GM19043 (cell line): Measurements from ENCODE around the gene DISC1.
"Not testable (repeated sequence)": the region's sequence is repeated elsewhere in the genome, so short reads cannot be mapped to it uniquely, and the experiment has no call there.

ENCODE experiments used
- ATAC-seq: cut with Tn5 transposase; IDR thresholded peaks from one replicate; pipeline ENCODE4 v1.9.1; 2021; ENCODE audit warnings: low read depth; ENCODE audit not compliant: unreplicated experiment

Gene DISC1

DNA sequence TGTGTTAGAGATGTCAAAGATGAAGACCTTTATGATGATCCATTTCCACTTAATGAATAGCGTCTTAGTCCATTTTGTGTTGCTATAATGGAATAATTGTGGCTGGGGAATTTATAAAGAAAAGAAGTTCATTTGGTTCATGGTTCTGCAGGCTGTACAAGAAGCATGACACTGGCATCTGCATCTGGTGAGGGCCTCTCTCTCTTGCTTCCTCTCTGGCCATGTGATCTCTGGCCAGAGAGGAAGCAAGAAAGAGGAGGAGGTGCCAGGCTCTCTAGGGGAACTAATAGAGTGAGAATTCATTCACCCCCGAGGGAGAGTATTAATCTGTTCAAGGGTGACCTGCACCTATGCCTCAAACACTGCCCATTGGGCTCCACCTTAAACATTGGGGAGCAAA is 242.8 kb downstream of the DISC1 start:
- no peak for ATAC-seq

DNA sequence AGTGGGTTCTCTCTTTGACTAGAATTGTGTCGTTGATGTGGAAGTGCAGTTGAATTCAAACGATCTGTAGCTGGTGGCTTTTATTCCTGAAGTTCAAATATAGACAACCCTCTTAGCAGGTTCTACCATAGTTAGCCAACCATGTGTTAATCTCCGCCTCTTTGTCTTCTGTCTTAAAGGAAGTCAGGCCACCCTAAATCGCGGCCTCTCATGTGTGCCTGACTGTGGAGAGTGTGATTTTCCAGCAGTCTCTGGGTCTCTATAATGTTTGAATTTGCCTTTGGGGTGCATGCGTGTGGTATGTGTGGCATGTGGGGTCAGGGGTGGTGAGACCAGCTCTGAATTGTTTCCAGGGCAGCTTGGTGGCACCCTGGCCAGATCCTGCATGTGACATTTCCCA is 244.9 kb downstream of the DISC1 start:
- ATAC-seq = no peak

DNA sequence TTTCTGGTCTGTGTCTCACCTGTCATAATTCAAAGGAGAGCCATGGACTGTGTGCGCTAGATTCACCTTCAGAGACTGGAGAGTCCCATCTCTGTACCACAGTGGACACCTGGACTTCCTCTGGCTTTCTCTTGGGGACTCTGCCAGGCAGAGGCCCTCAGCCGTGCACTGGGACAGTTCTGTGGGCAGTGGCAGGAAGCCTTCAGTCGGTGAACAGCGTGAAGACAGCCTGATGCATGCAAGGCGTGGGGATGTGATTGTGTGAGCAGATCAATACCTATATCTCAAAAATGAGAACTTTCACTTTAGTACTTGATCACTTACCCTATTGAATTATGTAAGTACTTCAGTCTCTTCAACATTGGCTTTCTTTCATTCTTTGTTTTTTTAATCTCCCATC is 245.3 kb downstream of the DISC1 start:
- ATAC-seq = no peak

DNA sequence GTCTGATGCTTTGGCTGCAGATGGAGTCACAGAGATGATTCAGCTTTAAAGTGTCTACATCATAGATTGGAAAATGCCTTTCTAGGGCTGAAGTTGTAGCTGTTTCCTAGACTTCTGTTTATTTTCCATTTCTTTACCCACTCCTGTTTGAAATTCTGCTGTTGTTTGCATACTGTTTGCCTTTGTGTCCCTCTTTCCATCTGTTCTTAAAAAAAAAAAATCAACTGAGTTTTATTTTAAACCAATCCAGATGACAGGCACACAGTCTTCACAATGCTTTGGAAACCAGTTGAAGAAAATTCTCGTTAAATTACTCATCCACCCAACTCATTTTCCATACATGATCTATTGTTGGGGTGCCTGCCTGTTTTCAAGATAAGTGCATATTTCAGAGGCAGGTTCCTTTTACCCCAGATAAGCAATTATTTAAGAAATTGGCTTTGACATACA is 245.9 kb downstream of the DISC1 start:
- ATAC-seq = no peak

DNA sequence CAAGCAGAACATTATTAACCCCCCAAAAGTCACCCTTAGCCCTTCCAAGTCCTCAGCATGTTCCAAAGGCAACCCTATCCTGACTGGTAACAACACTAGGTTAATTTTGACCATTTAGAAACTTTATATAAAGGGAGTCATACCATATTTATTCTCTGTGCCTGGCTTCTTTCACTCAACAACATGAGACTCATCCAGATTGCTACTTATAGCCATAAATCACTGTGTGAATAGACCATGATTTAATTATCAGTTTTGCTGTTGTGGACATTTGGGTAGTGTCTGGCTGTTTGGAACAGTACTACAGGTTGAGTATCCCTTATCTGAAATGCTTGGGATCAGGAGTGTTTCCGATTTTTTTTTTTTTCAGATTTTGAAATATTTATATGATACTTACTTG is 252.1 kb downstream of the DISC1 start:
- ATAC-seq = no peak

DNA sequence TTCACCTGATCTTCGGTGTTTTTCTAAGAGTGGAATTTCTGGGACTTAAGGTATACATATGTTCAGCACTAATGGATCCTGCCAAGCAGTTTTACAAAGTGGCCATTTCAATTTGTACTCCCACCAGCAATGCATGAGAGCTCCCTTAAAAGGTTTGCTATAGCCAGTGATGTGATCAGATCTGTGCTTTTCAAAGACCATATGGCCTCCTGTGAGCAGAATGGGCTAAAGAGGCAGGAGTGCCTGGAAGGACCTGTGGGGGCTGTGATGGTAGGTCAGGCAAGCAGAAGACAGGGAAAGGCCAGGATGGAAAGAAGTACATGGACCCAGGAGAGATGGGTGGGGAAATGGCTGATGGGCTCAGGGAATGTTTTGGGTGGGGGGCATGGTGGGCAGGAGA is 252.7 kb downstream of the DISC1 start:
- ATAC-seq = no peak

DNA sequence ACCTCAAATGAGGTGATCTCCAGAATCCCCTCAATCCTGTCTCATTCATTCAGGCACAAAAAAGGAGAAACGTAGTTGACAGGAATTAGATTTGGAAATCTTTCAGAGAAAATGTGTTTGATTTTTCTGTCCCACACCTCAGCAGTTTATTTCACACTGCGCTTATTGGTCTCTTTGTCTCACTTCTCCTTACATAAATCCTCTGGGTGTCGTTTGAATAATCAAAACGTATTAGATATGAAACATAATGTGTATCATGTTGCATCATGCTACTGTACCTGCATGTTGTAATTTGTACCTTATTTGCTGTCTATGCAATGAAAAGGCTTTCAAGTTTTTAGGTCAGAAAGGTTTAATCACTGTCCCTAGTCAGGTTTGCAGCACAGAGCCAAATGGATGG is 255.7 kb downstream of the DISC1 start:
- no peak for ATAC-seq

DNA sequence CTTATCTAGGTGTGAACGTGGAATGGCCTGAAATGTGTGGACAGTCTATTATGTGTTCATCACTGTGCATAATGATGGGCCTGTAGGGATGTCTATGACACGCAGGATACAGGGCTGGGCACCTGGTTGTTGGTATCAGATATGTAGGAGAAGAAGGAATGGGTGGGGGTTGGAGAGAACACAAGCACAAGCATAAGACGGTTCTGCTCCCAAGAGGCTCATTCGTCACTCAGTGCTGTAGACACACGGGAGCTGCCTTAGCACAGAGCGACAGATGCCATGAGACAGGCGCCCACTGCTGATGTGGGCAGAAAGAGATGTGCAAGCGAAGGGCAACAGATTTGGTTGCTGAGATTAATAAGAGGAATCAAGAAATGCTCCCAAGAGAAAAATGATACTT is 256.2 kb downstream of the DISC1 start:
- ATAC-seq = no peak

DNA sequence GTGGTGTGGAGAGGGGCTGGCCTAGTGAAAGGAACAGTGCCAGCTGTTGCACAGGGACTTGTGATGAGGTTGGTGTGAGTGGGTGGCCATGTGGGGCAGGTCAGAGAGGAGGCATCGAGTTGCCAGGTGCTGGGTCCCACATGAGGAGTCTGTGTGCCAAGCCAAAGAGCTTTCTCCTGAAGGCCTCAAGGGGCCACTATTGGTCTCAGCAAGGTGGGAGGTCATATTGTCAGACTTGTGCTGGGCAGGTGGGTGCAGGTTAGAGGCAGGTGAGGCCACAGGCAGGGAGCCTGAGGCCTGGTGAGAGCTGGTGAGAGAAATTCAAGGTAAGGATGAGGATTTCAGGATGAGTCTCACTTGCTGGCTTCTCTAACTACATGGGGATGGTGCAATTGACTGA is 256.8 kb downstream of the DISC1 start:
- no peak for ATAC-seq

DNA sequence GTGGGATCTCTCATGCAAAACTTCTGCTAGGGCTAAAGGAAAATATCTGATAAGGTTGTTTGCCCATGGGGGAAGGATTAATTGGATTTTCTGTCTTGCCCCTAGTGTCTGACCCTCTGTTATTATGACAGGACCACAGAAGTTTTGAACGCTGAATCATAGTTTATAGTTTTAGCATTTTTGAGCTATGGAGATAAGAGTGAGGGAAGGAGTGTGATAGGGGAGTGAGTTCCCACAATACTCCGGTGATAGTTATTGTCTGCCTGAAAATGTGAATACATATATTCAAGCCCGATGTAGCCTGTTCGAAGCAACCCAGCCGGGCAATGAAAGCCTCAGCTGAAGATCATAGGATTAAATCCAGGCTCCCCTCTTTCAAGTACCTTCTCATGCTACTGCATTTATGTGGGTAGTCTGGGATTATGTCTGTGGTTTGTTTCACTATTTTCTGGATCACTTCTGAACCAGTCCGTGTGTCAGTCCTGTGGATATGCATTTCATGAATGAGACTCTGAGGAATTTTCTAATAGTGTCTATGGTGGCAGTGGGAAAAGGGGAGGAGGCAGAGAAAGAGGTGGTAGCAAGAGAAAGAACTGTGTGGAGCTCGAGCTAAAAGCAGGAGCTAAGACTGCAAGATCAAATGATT is 258.7 kb downstream of the DISC1 start:
- ATAC-seq = no peak

DNA sequence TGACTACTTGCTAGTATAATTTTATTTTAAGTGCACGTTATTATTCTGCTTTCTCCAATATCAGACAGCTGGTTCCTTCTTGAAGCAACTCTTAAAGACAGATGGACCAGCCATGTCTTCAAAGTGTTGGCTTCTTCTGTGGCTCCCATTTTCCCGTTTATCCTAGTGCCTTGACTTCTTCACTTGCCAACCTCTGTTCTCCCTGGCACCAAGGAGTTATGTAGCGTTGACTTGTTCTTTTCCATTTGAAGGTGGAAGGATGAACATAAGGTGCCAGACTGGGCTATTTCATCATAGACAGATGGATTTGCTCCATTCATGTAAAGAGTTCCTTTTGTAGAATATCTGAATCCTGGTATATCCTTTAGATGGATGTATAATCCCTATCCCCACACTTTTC is 260.6 kb downstream of the DISC1 start:
- ATAC-seq = no peak

DNA sequence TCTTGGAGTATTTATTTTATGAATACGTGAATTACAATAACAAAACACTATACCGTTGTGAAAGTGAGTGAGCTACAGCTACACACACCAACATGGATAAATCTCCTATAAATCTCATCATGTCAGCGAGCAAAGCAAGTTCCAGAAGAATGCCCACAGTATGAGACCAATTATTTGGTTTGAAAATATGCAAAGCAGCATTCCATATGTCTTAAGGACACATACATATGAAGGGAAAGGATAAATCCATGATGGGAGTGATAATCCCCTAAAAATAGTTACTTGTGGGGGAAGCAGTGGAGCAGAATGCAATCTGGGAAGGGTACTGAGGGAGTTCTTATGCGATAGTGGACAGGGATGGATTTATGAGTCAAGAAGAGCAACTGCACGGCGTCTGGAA is 261.3 kb downstream of the DISC1 start:
- no peak for ATAC-seq

DNA sequence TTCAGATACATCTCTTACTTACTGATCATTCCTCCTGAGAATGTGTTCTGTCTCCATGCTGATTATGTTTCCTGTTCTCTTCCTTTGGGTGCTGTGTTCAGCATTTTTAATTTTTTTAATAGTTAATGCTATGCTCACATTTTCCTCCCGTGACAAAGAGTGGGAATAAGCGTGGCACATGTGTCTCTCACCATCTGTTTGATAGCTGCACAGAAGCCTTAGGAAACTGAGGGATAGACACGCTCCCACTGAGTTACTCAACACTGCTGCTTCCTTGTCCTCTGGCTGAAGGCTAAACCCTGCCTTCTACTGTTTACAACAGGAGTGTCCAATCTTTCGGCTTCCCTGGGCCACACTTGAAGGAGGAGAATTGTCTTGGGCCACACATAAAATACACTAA is 264.2 kb downstream of the DISC1 start:
- ATAC-seq = no peak

DNA sequence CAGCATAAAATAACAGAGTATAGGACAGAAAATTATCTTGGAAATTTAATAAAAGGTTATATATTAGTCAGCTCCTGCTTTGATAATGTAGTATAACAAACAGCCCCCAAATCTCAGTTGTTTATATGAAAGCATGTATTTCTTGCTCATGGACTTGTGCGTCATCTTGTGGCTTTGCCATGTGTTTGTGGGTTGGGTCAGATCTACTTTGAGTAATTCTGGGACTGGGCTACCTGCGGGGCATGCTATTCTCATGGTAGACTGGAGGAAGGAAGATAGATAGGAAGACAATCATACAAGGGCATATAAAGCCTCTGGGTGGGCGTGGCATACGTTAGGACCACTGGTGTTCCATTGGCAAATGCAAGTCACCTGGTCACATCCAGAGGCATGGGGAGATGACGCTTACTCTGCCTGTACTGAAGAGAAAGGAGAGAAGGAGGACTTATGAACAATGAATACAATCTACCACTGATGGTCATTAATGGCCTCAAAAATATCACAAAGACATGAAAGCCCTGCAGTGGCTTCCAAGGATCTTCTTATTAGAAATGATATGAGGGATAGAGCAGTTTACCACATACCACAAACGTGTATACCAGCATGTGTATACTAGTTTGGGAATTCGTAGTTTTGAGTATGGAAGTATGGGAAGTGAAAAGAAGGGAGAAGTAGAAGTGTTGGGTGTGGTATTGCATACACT is 267.0 kb downstream of the DISC1 start:
- ATAC-seq = no peak

DNA sequence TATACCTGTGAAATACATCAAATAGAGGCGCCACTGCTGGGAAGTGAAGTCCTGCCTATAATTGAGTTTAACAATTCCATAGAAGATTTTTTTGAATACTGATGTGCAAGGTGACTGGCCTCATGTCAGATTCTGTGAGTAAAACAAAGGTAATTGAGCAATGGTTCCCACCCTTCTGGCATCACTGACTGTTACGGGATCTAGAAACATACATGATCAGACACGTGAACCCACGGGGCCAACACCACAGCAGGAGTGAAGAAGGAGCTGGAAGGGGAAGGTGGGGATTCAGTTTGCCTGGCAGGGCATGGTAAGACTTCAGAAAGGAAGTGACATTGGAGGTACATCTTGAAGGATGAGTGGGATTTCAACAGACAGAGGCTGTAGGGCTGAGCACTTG is 270.2 kb downstream of the DISC1 start:
- no peak for ATAC-seq

DNA sequence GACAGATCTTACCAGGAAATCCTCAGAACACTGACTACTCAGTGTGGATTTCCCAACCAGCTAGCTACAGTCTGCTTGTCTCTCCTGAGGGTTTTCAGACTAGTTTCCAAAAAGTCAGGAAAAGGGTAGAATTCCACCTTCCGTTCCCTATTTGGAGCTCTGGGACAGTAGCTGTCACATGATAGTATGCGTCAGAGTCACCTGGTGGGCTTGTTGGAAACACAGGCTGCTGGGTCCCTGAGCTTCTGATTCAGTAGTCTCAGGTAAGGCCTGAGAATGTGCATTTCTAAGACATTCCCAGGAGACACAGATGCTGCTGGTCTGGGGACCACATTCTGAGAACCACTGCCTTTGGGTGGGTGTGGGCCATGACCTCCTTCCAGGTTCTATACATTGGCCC is 272.5 kb downstream of the DISC1 start:
- no peak for ATAC-seq

DNA sequence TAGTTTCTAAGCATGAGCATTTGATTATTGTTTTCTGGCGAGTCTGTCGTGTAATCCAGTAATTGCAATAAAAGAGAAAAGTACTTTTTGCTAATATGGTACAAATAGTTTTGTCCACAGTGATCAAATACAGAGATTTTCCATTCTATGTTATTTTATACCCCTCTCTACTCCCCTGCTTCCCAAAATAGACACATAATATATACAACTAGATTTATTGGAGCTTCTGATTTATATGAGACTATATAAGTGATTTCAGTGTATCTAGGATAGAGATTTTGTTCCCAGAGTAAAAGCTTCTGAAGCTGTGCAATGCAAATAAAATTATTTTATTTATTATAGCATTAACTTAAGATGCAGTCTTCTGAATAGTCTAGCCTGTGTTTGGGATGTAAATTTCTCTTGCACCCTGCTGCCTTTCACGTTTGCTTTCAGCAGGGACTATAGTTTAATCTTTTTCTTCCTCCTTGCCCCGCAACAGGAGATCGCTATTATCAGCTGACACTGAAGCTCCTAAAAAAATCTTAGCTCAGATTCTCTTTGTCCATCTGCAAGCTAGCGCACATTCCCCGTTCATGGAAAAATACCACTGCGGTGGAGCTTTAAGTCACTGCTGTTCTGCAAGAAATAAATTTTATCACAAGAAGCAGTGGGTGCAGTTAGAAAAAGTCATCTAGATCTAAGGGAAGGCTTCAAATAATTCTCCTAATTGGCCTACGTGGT is 273.3 kb downstream of the DISC1 start:
- no peak for ATAC-seq

DNA sequence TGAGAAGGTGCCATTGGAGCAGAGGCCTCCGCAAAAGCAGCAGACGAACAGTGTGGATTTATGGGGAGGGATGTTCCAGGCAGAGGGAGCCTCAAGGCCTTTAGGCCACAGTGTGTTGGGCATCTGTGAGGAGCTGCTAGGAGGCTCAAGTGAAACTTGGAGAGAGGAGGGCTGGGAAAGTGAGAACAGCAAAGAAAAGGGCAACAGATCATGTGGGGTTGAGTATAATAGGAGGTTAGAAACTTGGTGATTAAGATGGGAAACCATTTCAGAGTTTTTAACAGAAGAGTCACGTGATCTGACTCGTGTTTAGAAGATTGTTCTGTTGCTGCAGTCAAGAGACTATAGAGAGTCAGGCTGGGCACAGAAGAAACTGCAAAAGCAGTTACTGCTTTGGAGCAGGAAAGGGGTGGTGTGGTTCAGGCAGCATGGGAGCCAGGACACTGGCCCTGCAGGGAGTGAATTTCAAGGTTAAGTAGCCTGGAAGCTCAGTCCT is 277.0 kb downstream of the DISC1 start:
- no peak for ATAC-seq

DNA sequence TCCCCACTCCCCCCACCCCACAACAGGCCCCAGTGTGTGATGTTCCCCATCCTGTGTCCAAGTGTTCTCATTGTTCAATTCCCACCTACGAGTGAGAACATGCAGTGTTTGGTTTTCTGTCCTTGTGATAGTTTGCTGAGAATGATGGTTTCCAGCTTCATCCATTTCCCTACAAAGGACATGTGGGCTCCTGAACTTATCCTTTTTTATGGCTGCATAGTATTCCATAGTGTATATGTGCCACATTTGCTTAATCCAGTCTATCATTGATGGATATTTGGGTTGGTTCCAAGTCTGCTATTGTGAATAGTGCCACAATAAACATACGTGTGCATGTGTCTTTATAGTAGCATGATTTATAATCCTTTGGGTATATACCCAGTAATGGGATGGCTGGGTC is 280.7 kb downstream of the DISC1 start:
- ATAC-seq = not testable (repeated sequence)

DNA sequence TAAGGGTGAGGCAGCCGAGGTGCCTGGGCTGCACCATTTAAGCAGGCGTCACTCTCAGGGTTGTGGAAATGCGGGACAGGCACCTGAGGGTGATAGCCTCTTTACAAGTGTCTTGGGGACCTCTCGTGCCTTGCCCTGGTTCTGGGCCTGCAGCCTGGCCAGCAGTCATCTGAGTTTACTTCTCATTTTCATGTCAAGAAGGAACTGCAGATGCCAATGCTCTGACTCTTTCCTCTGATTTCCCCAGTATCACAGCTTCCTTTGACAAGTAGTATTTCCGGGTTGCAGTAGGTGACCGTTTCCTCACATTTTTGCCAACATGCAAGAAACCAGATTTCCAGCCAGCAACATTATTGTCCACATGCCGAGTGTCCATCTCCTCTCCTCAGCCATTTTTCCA is 286.9 kb downstream of the DISC1 start:
- no peak for ATAC-seq

DNA sequence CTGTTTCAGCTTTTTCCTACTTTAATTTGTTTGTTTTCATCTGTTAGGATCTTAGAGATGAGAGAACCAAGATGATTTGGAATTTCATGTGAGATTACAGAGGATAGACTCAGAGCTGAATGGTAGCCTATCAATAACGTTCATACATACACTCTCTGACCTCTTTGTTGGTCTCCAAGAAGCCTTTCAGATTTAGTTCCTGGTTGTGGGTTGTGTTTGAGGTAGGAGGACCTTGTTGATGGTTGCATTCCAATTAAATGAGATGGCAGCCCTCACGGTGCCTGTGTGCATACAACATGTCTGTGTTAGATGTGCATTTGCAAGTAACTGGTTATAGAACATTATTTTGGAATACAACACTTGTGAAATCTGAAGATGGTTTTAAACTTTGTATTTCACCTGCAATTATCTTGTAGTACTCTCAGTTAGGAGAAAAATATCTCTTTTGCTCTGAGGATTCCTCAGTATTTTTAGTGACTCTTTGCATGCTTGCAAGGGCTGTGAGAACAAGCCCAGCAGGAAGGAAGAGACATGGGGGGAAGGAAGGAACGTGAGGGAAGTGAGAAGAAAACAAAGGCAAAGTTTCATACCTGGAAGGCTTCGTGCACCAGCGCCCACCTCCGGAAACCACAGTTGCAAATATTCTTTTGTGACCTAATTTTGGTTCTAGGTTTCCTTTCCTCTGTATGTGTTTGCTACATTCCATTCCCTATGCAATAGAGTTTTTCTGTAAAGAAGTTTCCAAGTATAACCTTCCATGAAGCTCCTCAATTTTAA is 291.8 kb downstream of the DISC1 start:
- ATAC-seq = no peak
